Gastroesophageal sphincter (tissue), 3 donors: ENCODE results near the gene WDR82.

Experiments used
- CTCF ChIP-seq, 4 experiments: fragments of 200-600 bp in 2 of 4; fragments of 450-650 bp in 2 of 4; sonication (generic) in 1 of 4; IDR thresholded peaks; one replicate each; pipeline ENCODE4 v1.5.1; 2017 to 2019; ENCODE audit warnings: antibody characterized with exemption in 4 of 4, mild to moderate bottlenecking in 2 of 4, moderate library complexity in 2 of 4
- EP300 ChIP-seq: sonication (generic); formaldehyde crosslinking; IDR thresholded peaks from one replicate; pipeline ENCODE4 v1.6.1; 2017; ENCODE audit warnings: antibody characterized with exemption, mild to moderate bottlenecking
- POLR2A ChIP-seq, 2 donors: fragments of 450-650 bp; IDR thresholded peaks; one replicate each; pipeline ENCODE4 v1.6.1; 2017; ENCODE audit warnings: antibody characterized with exemption in 2 of 2, mild to moderate bottlenecking in 2 of 2, moderate library complexity in 1 of 2
- POLR2AphosphoS5 ChIP-seq: sonication (generic); formaldehyde crosslinking; IDR thresholded peaks from one replicate; pipeline ENCODE4 v1.6.1; 2017; ENCODE audit warnings: antibody characterized with exemption

- TF ChIP-seq CTCF (IDR thresholded peaks at IDR 0.05) (no peak), POLR2AphosphoS5 (no peak), POLR2A (IDR thresholded peaks at IDR 0.05) (no peak), EP300 (no peak)
Measured at GRCh38 chr3:52234516-52235447, 43.7 kb downstream of the WDR82 start.
